Keratinocyte (primary cell): ENCODE measurements around the gene CENPP. TPM values are rescaled to one million over a fixed set of nuclear protein-coding genes. Genes with fewer than 3 reads are reported as not detected.

Source experiments
- DNase-seq: peaks from one replicate; pipeline ENCODE4 v3.0.0-alpha.2; 2011; ENCODE audit warnings: low read depth, missing footprints, low spot score
- FAIRE-seq: peaks from 2 replicates; lab custom pipeline; 2011; peaks lifted over from hg19 to GRCh38; lab: Jason Lieb, UNC
- H2AFZ ChIP-seq: 2 replicates; pipeline ENCODE4 v1.6.0; 2012; ENCODE audit warnings: low read length, control low read depth, inconsistent platforms; ENCODE audit not compliant: control insufficient read depth
- H3K27ac ChIP-seq: 2 replicates; pipeline ENCODE4 v1.5.1; 2011; ENCODE audit warnings: low read length; ENCODE audit not compliant: control insufficient read depth, insufficient read depth
- H3K27me3 ChIP-seq: 3 replicates; pipeline ENCODE4 v1.6.0; 2011; ENCODE audit warnings: low read length; ENCODE audit not compliant: control insufficient read depth, insufficient read depth; ENCODE audit errors: extremely low read depth
- H3K36me3 ChIP-seq, 2 experiments: 2 replicates in 1 of 2; 3 replicates in 1 of 2; pipeline ENCODE4 v1.5.1; 2011; ENCODE audit warnings: low read length in 2 of 2, mild to moderate bottlenecking in 1 of 2; ENCODE audit not compliant: control insufficient read depth in 2 of 2, insufficient read depth in 2 of 2; ENCODE audit errors: extremely low read depth in 1 of 2
- H3K4me1 ChIP-seq: 3 replicates; pipeline ENCODE4 v1.5.1; 2011; ENCODE audit warnings: low read length; ENCODE audit not compliant: control insufficient read depth, insufficient read depth; ENCODE audit errors: extremely low read depth
- H3K4me2 ChIP-seq: 3 replicates; pipeline ENCODE4 v1.6.0; 2011; ENCODE audit warnings: low read depth, low read length; ENCODE audit not compliant: control insufficient read depth, insufficient read depth; ENCODE audit errors: extremely low read depth
- H3K4me3 ChIP-seq, 3 experiments: fragments of 200-600 bp in 1 of 3; sonication (generic) in 1 of 3; 2 replicates in 2 of 3; 3 replicates in 1 of 3; pipeline ENCODE4 v1.5.1; 2011 to 2016; ENCODE audit warnings: low read length in 3 of 3, mild to moderate bottlenecking in 3 of 3, control low read depth in 2 of 3, inconsistent platforms in 1 of 3, low read depth in 1 of 3, mixed read lengths in 1 of 3, mixed run types in 1 of 3, moderate library complexity in 1 of 3; ENCODE audit not compliant: control insufficient read depth in 2 of 3, insufficient read depth in 2 of 3; ENCODE audit errors: extremely low read depth in 1 of 3
- H3K79me2 ChIP-seq: 2 replicates; pipeline ENCODE4 v1.6.0; 2012; ENCODE audit warnings: low read length; ENCODE audit not compliant: control insufficient read depth, insufficient read depth
- H3K9ac ChIP-seq: 3 replicates; pipeline ENCODE4 v1.6.0; 2011; ENCODE audit warnings: low read length; ENCODE audit not compliant: control insufficient read depth, insufficient read depth; ENCODE audit errors: extremely low read depth
- H3K9me1 ChIP-seq: 3 replicates; pipeline ENCODE4 v1.6.0; 2011; ENCODE audit warnings: low read length; ENCODE audit not compliant: control insufficient read depth, insufficient read depth; ENCODE audit errors: extremely low read depth
- H3K9me3 ChIP-seq: 2 replicates; pipeline ENCODE4 v1.5.1; 2012; ENCODE audit warnings: low read depth, low read length; ENCODE audit not compliant: control insufficient read depth
- H4K20me1 ChIP-seq: 3 replicates; pipeline ENCODE4 v1.6.0; 2011; ENCODE audit warnings: low read length; ENCODE audit not compliant: control insufficient read depth, insufficient read depth; ENCODE audit errors: extremely low read depth
- EZH2 ChIP-seq: IDR thresholded peaks from one replicate; pipeline ENCODE4 v1.6.1; 2012; ENCODE audit warnings: inconsistent platforms, mild to moderate bottlenecking, low read length, moderate library complexity
- dilution Hi-C: fragments of 300-500 bp; cut with MboI; formaldehyde crosslinking; loops from one replicate; pipeline ENCODE4 v1.7.0; 2020; ENCODE audit warnings: low sequenced_read_pairs; ENCODE audit not compliant: extremely low pct_ligation_motif_present
- polyA plus RNA-seq, 5 experiments: library from polyadenylated mRNA; depleted of rRNA in 3 of 5; stranded (reverse) in 3 of 5; stranded (forward) in 1 of 5; unstranded in 1 of 5; fragments of >200 nt; gene quantifications; 1 replicate in 1 of 5; 2 replicates in 3 of 5; 3 replicates in 1 of 5; pipeline versions ENCODE4 v1.2.1 to v1.2.3, GENCODE V29; 2011 to 2012; ENCODE audit warnings: missing spikeins in 2 of 5, low read depth in 1 of 5, low replicate concordance in 1 of 5
- TF ChIP-seq, protein P1 (sequence below), 3 experiments: IDR thresholded peaks in 1 of 3; conservative IDR thresholded peaks in 1 of 3; optimal IDR thresholded peaks in 1 of 3; 2 replicates in 2 of 3; 3 replicates in 1 of 3; pipeline versions ENCODE3 to v1.5.1; 2011; ENCODE audit warnings: low read length in 3 of 3, mild to moderate bottlenecking in 3 of 3, moderate library complexity in 2 of 3, control low read depth in 1 of 3, inconsistent platforms in 1 of 3; ENCODE audit not compliant: insufficient read depth in 2 of 3; ENCODE audit errors: extremely low read depth in 1 of 3

Gene CENPP
- polyA plus RNA-seq, 1 donor (not counting 4 experiments of a cell fraction or from before 2014, with no cell fraction given), result 6.7 TPM

DNA sequence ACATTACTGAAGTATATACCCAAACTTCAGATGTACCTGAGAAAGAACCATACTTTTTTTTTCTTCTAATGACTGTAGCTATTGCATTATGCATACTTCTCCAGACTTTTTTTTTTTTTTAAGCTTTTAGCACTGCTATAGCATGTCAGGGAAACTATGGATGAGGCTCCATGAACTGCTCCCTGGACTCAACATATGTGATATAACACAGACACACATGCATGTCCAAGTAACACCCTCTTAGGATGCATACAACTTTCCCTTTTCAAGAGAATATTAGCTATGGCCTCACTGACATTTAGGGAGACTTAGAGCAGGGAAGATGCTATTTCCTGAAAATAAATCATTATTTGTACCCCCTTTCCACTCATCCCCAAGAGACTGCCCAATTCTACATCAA, 157.1 kb downstream of the CENPP start:
- FAIRE-seq (no peak), DNase-seq (no peak)
- dilution Hi-C loops, result no loop called here
- Histone ChIP-seq H3K9me1 (no peaks in the 10 kb centered on the region), H3K4me1 (peaks cover 36% of the 10 kb centered on the region), H4K20me1 (no peaks in the 10 kb centered on the region), H3K27ac (no peak overlapping the region), H3K4me2 (no peak overlapping the region), H3K36me3 (no peaks in the 10 kb centered on the region), H3K4me3 (no peak overlapping the region), H2AFZ (no peak overlapping the region), H3K79me2 (no peaks in the 10 kb centered on the region), H3K9me3 (no peaks in the 10 kb centered on the region), H3K27me3 (no peaks in the 10 kb centered on the region), H3K9ac (no peak overlapping the region)
- no peak for TF ChIP-seq EZH2
- TF ChIP-seq, protein P1, sequence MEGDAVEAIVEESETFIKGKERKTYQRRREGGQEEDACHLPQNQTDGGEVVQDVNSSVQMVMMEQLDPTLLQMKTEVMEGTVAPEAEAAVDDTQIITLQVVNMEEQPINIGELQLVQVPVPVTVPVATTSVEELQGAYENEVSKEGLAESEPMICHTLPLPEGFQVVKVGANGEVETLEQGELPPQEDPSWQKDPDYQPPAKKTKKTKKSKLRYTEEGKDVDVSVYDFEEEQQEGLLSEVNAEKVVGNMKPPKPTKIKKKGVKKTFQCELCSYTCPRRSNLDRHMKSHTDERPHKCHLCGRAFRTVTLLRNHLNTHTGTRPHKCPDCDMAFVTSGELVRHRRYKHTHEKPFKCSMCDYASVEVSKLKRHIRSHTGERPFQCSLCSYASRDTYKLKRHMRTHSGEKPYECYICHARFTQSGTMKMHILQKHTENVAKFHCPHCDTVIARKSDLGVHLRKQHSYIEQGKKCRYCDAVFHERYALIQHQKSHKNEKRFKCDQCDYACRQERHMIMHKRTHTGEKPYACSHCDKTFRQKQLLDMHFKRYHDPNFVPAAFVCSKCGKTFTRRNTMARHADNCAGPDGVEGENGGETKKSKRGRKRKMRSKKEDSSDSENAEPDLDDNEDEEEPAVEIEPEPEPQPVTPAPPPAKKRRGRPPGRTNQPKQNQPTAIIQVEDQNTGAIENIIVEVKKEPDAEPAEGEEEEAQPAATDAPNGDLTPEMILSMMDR (optimal IDR thresholded peaks at IDR 0.05 in 1 of 3, IDR thresholded peaks at IDR 0.05 in 1 of 3, conservative IDR thresholded peaks at IDR 0.05 in 1 of 3; ENCODE audit: extremely low read depth in 1 of 3, insufficient read depth in 2 of 3, low read length in 3 of 3), result no peak

DNA sequence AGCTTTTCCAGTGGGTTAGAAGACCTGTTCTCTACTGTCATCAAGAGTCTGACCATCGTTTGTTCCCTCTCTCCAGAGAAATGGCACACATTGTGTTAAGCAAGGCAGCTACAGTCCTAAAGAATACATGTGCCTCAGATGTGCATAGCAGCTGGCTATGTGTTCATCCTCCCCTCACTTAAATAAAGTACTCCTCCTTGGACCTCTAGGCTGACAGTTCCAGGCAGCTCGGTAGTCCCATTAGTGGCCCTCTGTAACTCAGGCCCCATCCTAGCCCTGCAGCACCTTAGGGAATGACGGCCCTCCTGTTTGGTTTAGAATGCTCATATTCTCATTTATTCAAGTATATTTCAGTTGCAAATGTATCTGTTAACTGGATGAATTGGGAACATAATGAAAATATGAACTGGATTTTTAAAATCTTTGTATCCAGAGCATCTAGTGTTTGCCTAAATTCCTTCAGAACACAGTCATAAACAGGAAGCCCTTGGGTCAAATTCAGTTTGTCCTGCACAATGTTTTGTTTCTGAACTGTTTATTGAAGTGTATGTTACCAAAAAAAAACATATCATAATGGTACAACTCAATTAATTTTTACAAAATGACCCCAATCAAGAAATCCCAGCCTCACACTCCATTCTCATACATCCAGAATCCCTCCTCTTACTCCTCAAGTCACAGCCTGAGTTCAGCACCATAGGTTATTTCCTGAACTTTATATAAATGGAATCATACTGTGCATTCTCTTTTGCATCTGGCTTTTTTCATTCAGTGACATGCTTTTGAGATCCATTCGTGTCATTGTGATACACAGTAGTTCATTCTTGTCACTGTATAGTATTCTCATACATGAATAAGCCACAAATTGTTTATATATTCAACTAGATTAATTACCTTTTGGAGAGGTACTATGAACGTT, 158.1 kb downstream of the CENPP start:
- Histone ChIP-seq H3K27me3 (no peaks in the 10 kb centered on the region), H3K4me1 (peaks cover 36% of the 10 kb centered on the region), H3K9me1 (no peaks in the 10 kb centered on the region), H3K4me3 (no peak overlapping the region), H4K20me1 (no peaks in the 10 kb centered on the region), H3K27ac (no peak overlapping the region), H3K79me2 (no peaks in the 10 kb centered on the region), H3K9me3 (no peaks in the 10 kb centered on the region), H2AFZ (no peak overlapping the region), H3K36me3 (no peaks in the 10 kb centered on the region), H3K4me2 (no peak overlapping the region), H3K9ac (no peak overlapping the region)
- FAIRE-seq (peak; percentile 41), DNase-seq (no peak)
- dilution Hi-C loops, result no loop called here
- TF ChIP-seq EZH2, result no peak
- TF ChIP-seq, protein P1 (optimal IDR thresholded peaks at IDR 0.05 in 1 of 3, IDR thresholded peaks at IDR 0.05 in 1 of 3, conservative IDR thresholded peaks at IDR 0.05 in 1 of 3; ENCODE audit: extremely low read depth in 1 of 3, insufficient read depth in 2 of 3, low read length in 3 of 3), result no peak
